Subcutaneous adipose tissue (tissue), 4 donors: ENCODE measurements around the gene CPA3. TPM values are rescaled to one million over a fixed set of nuclear protein-coding genes. Genes with fewer than 3 reads are reported as not detected.

Source experiments
- total RNA-seq, 4 donors: library from RNA; depleted of rRNA; stranded (reverse); fragments of >200 nt; gene quantifications; one replicate each; pipeline ENCODE4 v1.1.0, GENCODE V29; 2016
- TF ChIP-seq, protein P1 (sequence below): fragments of 450-650 bp; IDR thresholded peaks from one replicate; pipeline ENCODE4 v1.5.1; 2016; ENCODE audit warnings: low read depth, mild to moderate bottlenecking, control low read depth, antibody characterized with exemption, moderate library complexity

The CPA3 gene
- total RNA-seq, 4 donors from 2014 or later: 1.9 to 36.4 (median 15.4) TPM

DNA sequence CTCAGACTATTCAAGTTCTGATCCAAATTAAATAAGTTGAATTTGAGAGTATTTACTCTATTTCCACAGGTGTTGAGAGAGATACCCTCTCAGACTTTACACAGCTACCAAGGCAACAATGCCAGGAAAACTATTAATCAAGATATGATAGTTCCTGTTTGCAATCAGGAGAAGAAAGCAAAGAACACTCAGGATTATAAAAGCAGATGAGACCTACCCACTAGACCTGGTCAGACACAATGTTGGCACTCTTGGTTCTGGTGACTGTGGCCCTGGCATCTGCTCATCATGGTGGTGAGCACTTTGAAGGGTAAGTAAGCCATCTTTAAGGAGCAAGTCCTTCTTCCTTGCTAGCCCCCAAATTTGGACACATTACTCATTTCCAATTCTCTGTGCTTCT, 37.5 kb upstream of the CPA3 start, which contains the start of gene CPB1:
Gene CPB1 (plus strand): TSS at position 227 of the 400 bp plus-strand sequence. CDS start 13 bp downstream, at position 240.
- TF ChIP-seq, protein P1, sequence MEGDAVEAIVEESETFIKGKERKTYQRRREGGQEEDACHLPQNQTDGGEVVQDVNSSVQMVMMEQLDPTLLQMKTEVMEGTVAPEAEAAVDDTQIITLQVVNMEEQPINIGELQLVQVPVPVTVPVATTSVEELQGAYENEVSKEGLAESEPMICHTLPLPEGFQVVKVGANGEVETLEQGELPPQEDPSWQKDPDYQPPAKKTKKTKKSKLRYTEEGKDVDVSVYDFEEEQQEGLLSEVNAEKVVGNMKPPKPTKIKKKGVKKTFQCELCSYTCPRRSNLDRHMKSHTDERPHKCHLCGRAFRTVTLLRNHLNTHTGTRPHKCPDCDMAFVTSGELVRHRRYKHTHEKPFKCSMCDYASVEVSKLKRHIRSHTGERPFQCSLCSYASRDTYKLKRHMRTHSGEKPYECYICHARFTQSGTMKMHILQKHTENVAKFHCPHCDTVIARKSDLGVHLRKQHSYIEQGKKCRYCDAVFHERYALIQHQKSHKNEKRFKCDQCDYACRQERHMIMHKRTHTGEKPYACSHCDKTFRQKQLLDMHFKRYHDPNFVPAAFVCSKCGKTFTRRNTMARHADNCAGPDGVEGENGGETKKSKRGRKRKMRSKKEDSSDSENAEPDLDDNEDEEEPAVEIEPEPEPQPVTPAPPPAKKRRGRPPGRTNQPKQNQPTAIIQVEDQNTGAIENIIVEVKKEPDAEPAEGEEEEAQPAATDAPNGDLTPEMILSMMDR: no peak

DNA sequence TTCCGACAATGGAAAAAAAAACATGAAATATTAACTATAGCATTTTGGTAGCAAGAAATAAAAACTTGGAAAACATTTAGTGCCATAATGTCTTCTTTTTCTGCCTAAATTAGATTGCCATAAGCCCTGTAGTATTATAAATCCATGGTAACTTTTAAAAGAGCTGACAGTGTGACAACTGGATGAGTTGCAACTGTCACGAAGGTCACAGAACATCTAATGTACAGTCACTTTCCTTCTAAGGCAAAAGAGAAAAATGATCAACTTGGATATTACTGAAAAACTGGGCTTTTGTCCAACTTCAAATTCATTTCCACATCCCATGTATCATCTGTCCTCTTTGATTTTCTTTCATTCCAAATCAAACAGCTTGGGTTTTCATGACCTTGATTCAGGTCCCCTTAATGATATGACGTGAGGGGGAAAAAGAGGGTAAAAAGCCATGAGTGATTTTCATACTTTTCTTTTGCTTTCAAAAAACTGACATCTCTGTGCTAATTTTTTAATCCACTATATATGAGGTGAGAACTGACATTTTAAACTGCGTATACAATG, 36.9 kb upstream of the CPA3 start:
- TF ChIP-seq, protein P1: no peak

DNA sequence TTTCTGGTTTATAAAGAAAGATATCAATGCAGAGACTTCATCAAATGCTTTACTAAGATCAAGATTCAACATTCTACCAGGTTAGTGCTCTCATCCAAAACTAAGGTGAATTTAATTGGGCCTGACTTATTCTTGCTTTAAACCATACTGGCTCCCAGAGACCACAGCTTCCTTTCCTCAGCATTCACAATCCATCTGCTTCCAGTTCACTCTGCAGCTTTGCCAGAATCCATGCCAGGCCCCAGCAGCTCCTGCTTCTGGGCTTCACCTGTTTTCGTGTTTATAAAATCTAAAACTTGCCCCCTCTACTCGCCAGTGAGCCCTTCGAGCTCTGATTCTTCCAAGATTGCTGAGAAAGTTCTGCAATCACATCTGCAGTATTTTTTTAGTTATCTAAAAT, 35.2 kb upstream of the CPA3 start:
- TF ChIP-seq, protein P1: no peak

DNA sequence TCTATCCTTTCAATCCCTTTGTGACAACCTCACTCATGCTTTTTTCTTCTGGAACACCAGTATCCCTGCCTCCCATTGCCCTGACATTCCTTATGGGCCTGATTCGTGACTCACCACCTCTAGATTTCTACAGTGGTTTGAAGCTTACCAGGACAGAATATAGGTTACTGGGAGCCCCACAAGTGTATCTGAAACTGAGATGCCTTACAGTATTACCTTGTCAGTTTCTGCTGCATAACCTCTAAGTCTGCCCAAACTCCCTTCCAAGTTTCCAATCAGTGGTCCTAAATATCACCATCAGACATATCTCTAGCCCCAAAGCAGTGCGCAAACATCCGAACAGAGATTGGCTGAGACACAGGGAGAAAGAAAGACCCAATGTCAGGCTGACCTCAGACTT, 31.9 kb upstream of the CPA3 start:
- TF ChIP-seq, protein P1: no peak

DNA sequence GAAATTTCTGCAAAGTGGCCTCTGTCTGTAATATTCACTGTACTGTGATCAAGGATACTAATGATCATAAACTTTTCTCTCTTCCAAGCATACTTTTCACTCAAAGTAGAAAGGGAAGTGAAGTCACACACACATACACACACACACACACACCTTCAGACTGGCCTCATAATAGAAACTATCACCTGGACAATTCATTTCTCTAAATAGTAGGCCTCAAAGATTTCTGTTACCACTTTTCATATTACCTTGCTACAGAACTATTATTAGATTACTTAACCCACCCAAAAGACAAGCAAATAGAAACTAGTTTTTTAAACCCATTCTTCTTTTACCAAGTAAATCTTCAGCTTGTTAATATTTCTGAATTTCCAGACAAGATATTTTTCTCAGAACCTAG, 25.3 kb upstream of the CPA3 start:
- TF ChIP-seq, protein P1: no peak

DNA sequence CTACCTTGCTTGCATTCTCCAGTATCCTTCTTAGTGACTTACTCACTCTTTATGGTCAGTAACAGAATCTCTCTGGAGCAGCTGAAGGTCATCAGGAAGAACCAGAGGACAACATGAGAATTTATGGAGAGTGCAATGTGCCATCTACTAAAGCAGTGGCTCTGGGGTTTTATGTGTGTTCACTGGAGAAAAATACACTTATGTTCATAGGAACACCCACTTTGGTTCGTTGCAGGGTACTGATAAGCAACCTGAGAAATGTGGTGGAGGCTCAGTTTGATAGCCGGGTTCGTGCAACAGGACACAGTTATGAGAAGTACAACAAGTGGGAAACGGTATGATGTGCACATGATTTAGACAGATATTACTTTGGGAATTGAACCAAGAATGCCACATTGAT, 24.6 kb upstream of the CPA3 start:
- TF ChIP-seq, protein P1: no peak

DNA sequence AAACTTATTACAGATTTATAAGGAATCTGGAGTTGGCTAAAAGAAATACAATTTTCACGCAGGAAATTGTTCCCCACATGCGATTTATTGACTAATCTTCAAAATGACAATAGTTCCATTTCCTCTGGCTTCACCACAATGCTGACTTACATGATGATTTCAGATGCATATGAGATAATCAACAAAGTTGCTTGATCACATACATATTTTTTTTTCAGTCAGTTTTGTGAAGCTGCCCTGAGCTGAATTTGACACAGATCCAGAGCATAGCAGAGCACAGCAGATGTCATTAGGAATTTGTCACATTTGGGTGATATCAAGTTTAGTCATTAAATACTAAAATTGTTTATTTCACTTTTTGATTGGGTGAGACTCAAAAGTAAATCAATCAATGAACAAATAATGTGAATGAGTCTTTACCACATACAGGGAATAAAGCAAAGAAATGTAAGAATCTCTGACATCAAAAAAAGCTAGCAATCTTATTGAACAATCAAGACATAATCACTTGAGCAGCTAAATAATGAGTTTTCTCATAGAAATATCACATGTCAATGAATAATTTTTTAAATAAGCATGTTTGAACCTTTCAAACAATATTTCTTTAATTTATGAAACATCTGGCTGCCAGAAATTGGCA, 19.2 kb upstream of the CPA3 start:
- TF ChIP-seq, protein P1: no peak
